HEK293 (cell line): ENCODE measurements around the gene COX20.

Source experiments
- BCL11A ChIP-seq: fragments of 450-650 bp; formaldehyde crosslinking; IDR thresholded peaks from 2 replicates; pipeline ENCODE4 v1.5.1; 2016; ENCODE audit warnings: low read depth, missing biosample characterization, missing genetic modification characterization
- HOXA7 ChIP-seq: sonication (generic); formaldehyde crosslinking; IDR thresholded peaks from 2 replicates; pipeline ENCODE4 v1.8.1; 2022; ENCODE audit warnings: missing genetic modification reagents, borderline replicate concordance
- KLF9 ChIP-seq: fragments of 450-650 bp; formaldehyde crosslinking; IDR thresholded peaks from 2 replicates; pipeline ENCODE4 v1.5.1; 2016; ENCODE audit warnings: missing biosample characterization, missing genetic modification characterization, low read depth
- MYNN ChIP-seq: fragments of 450-650 bp; formaldehyde crosslinking; IDR thresholded peaks from 2 replicates; pipeline ENCODE4 v1.5.1; 2016; ENCODE audit warnings: missing biosample characterization, missing genetic modification characterization, borderline replicate concordance
- PBX3 ChIP-seq: sonication (generic); formaldehyde crosslinking; IDR thresholded peaks from 2 replicates; pipeline ENCODE4 v1.8.1; 2022; ENCODE audit warnings: mild to moderate bottlenecking, moderate library complexity, missing genetic modification reagents
- RBAK ChIP-seq: fragments of 450-650 bp; formaldehyde crosslinking; IDR thresholded peaks from 2 replicates; pipeline ENCODE4 v1.5.1; 2016; ENCODE audit warnings: missing biosample characterization, missing genetic modification characterization
- SP2 ChIP-seq: fragments of 450-650 bp; formaldehyde crosslinking; IDR thresholded peaks from 2 replicates; pipeline ENCODE4 v1.5.1; 2016; ENCODE audit warnings: missing biosample characterization, missing genetic modification characterization
- ZBTB17 ChIP-seq: fragments of 450-650 bp; formaldehyde crosslinking; IDR thresholded peaks from 2 replicates; pipeline ENCODE4 v1.5.1; 2016; ENCODE audit warnings: missing biosample characterization, missing genetic modification characterization
- ZBTB48 ChIP-seq: fragments of 450-650 bp; formaldehyde crosslinking; IDR thresholded peaks from 2 replicates; pipeline ENCODE4 v1.5.1; 2016; ENCODE audit warnings: missing biosample characterization, missing genetic modification characterization
- ZBTB8A ChIP-seq: fragments of 450-650 bp; formaldehyde crosslinking; IDR thresholded peaks from 2 replicates; pipeline ENCODE4 v1.5.1; 2016; ENCODE audit warnings: missing biosample characterization, missing genetic modification characterization
- ZFP3 ChIP-seq: fragments of 450-650 bp; formaldehyde crosslinking; IDR thresholded peaks from 2 replicates; pipeline ENCODE4 v1.5.1; 2016; ENCODE audit warnings: low read depth, missing biosample characterization, missing genetic modification characterization
- ZNF133 ChIP-seq: fragments of 450-650 bp; formaldehyde crosslinking; IDR thresholded peaks from 2 replicates; pipeline ENCODE4 v1.5.1; 2016; ENCODE audit warnings: missing biosample characterization, missing genetic modification characterization
- ZNF138 ChIP-seq: fragments of 450-650 bp; formaldehyde crosslinking; IDR thresholded peaks from 2 replicates; pipeline ENCODE4 v1.5.1; 2016; ENCODE audit warnings: missing biosample characterization, missing genetic modification characterization, borderline replicate concordance
- ZNF280D ChIP-seq: fragments of 450-650 bp; formaldehyde crosslinking; IDR thresholded peaks from 2 replicates; pipeline ENCODE4 v1.5.1; 2016; ENCODE audit warnings: missing biosample characterization, missing genetic modification characterization
- ZNF292 ChIP-seq: fragments of 450-650 bp; formaldehyde crosslinking; IDR thresholded peaks from 2 replicates; pipeline ENCODE4 v1.5.1; 2016; ENCODE audit warnings: low read depth, missing biosample characterization, missing genetic modification characterization, borderline replicate concordance
- ZNF302 ChIP-seq: fragments of 450-650 bp; formaldehyde crosslinking; IDR thresholded peaks from 2 replicates; pipeline ENCODE4 v1.5.1; 2016; ENCODE audit warnings: missing biosample characterization, missing genetic modification characterization, low read depth
- ZNF341 ChIP-seq: fragments of 450-650 bp; formaldehyde crosslinking; IDR thresholded peaks from 2 replicates; pipeline ENCODE4; 2016; ENCODE audit warnings: low read depth, missing biosample characterization, missing genetic modification characterization
- ZNF354C ChIP-seq: fragments of 450-650 bp; formaldehyde crosslinking; IDR thresholded peaks from 2 replicates; pipeline ENCODE4 v1.5.1; 2016; ENCODE audit warnings: missing biosample characterization, missing genetic modification characterization, low read depth, borderline replicate concordance
- ZNF37A ChIP-seq: fragments of 450-650 bp; IDR thresholded peaks from 2 replicates; pipeline ENCODE4 v1.5.1; 2018; ENCODE audit warnings: missing biosample characterization, missing genetic modification characterization
- ZNF521 ChIP-seq: fragments of 450-650 bp; formaldehyde crosslinking; IDR thresholded peaks from 2 replicates; pipeline ENCODE4 v1.5.1; 2017; ENCODE audit warnings: missing biosample characterization, mild to moderate bottlenecking, missing genetic modification characterization
- ZNF548 ChIP-seq: fragments of 450-650 bp; formaldehyde crosslinking; IDR thresholded peaks from 2 replicates; pipeline ENCODE4 v1.5.1; 2016; ENCODE audit warnings: missing biosample characterization, missing genetic modification characterization
- ZNF571 ChIP-seq: fragments of 450-650 bp; formaldehyde crosslinking; IDR thresholded peaks from 2 replicates; pipeline ENCODE4 v1.5.0; 2017; ENCODE audit warnings: missing biosample characterization, missing genetic modification characterization
- ZNF623 ChIP-seq: fragments of 450-650 bp; formaldehyde crosslinking; IDR thresholded peaks from 2 replicates; pipeline ENCODE4 v1.5.1; 2016; ENCODE audit warnings: missing biosample characterization, missing genetic modification characterization
- ZNF624 ChIP-seq: fragments of 450-650 bp; formaldehyde crosslinking; IDR thresholded peaks from 2 replicates; pipeline ENCODE4 v1.5.1; 2017; ENCODE audit warnings: missing biosample characterization, missing genetic modification characterization
- ZNF664 ChIP-seq: fragments of 450-650 bp; formaldehyde crosslinking; IDR thresholded peaks from 2 replicates; pipeline ENCODE4 v1.5.1; 2016; ENCODE audit warnings: missing biosample characterization, missing genetic modification characterization
- ZNF677 ChIP-seq: fragments of 450-650 bp; IDR thresholded peaks from 2 replicates; pipeline ENCODE4 v1.5.0; 2018; ENCODE audit warnings: missing biosample characterization, mild to moderate bottlenecking, missing genetic modification characterization, moderate library complexity
- ZNF76 ChIP-seq: fragments of 450-650 bp; formaldehyde crosslinking; IDR thresholded peaks from 2 replicates; pipeline ENCODE4; 2016; ENCODE audit warnings: low read depth, missing biosample characterization, missing genetic modification characterization, borderline replicate concordance
- ZNF837 ChIP-seq: fragments of 450-650 bp; formaldehyde crosslinking; IDR thresholded peaks from 2 replicates; pipeline ENCODE4 v1.5.1; 2016; ENCODE audit warnings: missing biosample characterization, missing genetic modification characterization
- ZSCAN18 ChIP-seq: fragments of 450-650 bp; formaldehyde crosslinking; IDR thresholded peaks from 2 replicates; pipeline ENCODE4 v1.5.1; 2016; ENCODE audit warnings: missing biosample characterization, missing genetic modification characterization
- ZXDB ChIP-seq: fragments of 450-650 bp; formaldehyde crosslinking; IDR thresholded peaks from 2 replicates; pipeline ENCODE4 v1.5.1; 2016; ENCODE audit warnings: missing biosample characterization, missing genetic modification characterization
- TF ChIP-seq, protein P1 (sequence below): fragments of 450-650 bp; formaldehyde crosslinking; IDR thresholded peaks from 2 replicates; pipeline ENCODE4 v1.5.1; 2016; ENCODE audit warnings: missing biosample characterization, missing genetic modification characterization, low read depth

The COX20 gene

DNA sequence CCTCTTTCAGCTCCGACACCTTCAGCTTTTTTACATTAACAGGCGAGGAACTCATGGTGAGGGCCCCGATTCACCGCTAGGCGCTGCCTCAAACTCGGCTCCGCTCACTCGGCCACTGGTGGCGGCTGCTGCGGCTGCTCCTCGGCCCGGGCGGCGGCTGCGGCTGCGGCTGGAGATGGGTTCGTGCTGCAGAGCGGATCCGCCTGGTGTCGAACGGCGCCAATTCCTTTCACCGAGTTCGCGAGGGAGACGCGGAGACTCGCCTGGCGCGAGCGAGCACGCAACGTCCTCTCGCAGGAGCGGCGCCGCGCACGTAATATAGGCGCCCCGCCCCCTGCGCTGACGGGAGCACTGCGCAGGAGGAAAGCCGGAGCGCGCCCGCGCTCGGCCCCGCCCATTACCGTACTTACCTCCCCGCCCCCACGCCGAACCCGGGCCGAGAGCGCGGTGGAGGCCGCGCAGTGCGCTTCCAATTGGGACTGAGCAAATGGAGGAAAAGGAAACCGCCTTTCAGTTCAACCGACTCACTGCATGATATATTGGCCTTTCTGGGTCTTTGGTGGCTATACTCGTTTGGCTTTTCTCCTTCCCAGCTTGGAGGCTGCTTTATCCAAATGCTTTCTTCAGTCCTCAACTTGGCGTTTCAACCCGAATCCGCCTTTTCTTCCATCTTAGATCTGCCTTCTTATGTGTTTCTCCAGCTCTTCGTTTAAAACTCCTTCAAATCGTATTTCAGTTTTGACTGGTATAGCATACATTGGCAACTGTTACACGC, 29.0 kb downstream of the COX20 start, which contains the start of gene HNRNPU (continued):
- TF ChIP-seq, protein P1, sequence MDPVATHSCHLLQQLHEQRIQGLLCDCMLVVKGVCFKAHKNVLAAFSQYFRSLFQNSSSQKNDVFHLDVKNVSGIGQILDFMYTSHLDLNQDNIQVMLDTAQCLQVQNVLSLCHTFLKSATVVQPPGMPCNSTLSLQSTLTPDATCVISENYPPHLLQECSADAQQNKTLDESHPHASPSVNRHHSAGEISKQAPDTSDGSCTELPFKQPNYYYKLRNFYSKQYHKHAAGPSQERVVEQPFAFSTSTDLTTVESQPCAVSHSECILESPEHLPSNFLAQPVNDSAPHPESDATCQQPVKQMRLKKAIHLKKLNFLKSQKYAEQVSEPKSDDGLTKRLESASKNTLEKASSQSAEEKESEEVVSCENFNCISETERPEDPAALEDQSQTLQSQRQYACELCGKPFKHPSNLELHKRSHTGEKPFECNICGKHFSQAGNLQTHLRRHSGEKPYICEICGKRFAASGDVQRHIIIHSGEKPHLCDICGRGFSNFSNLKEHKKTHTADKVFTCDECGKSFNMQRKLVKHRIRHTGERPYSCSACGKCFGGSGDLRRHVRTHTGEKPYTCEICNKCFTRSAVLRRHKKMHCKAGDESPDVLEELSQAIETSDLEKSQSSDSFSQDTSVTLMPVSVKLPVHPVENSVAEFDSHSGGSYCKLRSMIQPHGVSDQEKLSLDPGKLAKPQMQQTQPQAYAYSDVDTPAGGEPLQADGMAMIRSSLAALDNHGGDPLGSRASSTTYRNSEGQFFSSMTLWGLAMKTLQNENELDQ (tag by site-specific recombination) = no peak
- TF ChIP-seq ZNF571 (no peak), ZNF623 (tag by site-specific recombination) (no peak), ZNF302 (no peak; the same call in 1 of the 2 replicates), HOXA7 (CRISPR knock-in tag) (no peak), ZSCAN18 (tag by site-specific recombination) (no peak), ZXDB (tag by site-specific recombination) (peak; percentile 72), ZNF548 (tag by site-specific recombination) (no peak), MYNN (no peak), ZNF354C (tag by site-specific recombination) (no peak), BCL11A (tag by site-specific recombination) (no peak), ZNF280D (tag by site-specific recombination) (no peak), ZNF837 (no peak), ZNF76 (tag by site-specific recombination) (peak; percentile 51; the same call in 1 of the 2 replicates), KLF9 (peak; percentile 96), ZNF521 (no peak), ZBTB8A (tag by site-specific recombination) (no peak), ZNF138 (no peak), RBAK (no peak), ZNF292 (tag by site-specific recombination) (no peak), SP2 (tag by site-specific recombination) (peak; percentile 99), ZNF677 (tag by site-specific recombination) (no peak), ZBTB17 (tag by site-specific recombination) (peak; percentile 89), ZNF133 (tag by site-specific recombination) (no peak), ZFP3 (no peak), ZNF341 (tag by site-specific recombination) (0 out of 2 replicates have a peak, but pooled peaks have one; percentile 48), ZNF624 (tag by site-specific recombination) (no peak; the same call in 1 of the 2 replicates), ZBTB48 (tag by site-specific recombination) (no peak), PBX3 (CRISPR knock-in tag) (peak; percentile 94), ZNF664 (tag by site-specific recombination) (0 out of 2 replicates have a peak, but pooled peaks have one; percentile 46), ZNF37A (tag by site-specific recombination) (no peak)
